DMS 273 treated with DMSO at 0.1 percent for 48 hours (cell line): ENCODE results near the gene MRS2.
A peak's percentile ranks its signal among the peaks of the same experiment; 100 is the strongest.
"Not testable (repeated sequence)": the region's sequence is repeated elsewhere in the genome, so short reads cannot be mapped to it uniquely, and the experiment has no call there.

Experiments
- DNase-seq: peaks from one replicate; lab custom pipeline; 2025; lab: John Stamatoyannopoulos, UW

MRS2 gene

GRCh38 chr6:24402697-24403500 lies at the start of gene MRS2:
Gene MRS2 (plus strand): TSS chr6:24402936. CDS start chr6:24403047, 111 bp downstream.
- peak; percentile 44 for DNase-seq

- no peak for DNase-seq
These were observed 48.9 kb upstream of the MRS2 start for GRCh38 chr6:24353861-24354260.

GRCh38 chr6:24355393-24355792 lies 47.3 kb upstream of the MRS2 start:
- no peak for DNase-seq

DNA sequence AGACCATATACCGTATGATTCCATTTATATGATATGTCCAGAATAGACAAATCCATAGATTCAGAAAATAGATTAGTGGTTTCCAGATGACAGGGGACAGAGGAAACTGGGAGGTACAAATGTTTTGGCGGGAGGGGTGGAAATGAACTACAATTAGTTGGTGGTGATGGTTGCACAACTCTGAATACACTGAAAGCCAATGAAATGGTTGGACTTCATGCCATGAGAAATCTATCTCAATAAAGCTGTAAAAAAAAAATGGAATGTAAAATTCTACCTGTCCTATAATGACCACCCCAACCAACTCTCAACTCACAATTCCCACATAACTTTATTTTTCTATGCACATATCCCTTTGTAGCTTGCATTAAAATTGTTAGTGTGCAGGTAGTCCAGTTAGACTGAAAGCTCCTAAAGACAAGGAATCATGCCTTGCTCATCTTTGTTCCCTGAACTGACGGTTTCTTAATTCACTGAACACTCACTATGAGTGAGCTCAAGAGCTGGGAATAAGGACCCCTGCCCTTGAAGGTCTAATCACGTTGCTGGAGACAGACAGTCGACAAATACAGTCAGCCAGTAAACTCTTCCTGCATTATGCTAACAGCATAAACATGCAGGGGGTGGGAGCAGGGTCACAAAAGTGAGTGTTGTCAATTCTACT lies 46.3 kb upstream of the MRS2 start:
- DNase-seq, result no peak

DNA sequence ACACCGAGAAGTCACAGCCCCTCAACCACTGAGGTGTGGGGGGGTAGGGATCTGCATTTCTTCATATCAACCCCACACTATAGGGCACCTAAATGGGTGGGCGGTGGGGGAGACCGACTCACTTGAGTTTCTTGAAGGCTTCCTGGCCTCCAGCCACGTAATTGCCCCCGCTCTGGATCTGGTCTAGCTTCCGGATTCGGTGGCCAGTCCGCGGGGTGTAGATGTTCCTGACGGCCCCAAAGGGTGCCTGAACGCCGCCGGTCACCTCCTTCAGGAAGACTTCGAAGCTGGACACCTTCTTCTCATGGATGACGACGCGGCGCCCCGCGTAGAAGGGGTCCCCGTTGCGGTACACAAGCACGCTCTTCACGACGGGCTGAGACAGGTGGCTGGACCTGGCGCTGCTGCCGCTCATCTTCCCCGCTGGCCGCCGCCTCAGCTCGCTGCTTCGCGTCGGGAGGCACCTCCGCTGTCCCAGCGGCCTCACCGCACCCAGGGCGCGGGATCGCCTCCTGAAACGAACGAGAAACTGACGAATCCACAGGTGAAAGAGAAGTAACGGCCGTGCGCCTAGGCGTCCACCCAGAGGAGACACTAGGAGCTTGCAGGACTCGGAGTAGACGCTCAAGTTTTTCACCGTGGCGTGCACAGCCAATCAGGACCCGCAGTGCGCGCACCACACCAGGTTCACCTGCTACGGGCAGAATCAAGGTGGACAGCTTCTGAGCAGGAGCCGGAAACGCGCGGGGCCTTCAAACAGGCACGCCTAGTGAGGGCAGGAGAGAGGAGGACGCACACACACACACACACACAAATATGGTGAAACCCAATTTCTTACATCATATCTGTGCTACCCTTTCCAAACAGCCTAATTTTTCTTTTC lies 45.2 kb upstream of the MRS2 start, which contains the start of gene DCDC2:
Gene DCDC2 (minus strand): TSS at position 724 of the 883 bp plus-strand sequence. CDS start 309 bp downstream, at position 415.
- DNase-seq, result no peak

GRCh38 chr6:24358219-24358821 lies 44.4 kb upstream of the MRS2 start:
- no peak for DNase-seq

DNA sequence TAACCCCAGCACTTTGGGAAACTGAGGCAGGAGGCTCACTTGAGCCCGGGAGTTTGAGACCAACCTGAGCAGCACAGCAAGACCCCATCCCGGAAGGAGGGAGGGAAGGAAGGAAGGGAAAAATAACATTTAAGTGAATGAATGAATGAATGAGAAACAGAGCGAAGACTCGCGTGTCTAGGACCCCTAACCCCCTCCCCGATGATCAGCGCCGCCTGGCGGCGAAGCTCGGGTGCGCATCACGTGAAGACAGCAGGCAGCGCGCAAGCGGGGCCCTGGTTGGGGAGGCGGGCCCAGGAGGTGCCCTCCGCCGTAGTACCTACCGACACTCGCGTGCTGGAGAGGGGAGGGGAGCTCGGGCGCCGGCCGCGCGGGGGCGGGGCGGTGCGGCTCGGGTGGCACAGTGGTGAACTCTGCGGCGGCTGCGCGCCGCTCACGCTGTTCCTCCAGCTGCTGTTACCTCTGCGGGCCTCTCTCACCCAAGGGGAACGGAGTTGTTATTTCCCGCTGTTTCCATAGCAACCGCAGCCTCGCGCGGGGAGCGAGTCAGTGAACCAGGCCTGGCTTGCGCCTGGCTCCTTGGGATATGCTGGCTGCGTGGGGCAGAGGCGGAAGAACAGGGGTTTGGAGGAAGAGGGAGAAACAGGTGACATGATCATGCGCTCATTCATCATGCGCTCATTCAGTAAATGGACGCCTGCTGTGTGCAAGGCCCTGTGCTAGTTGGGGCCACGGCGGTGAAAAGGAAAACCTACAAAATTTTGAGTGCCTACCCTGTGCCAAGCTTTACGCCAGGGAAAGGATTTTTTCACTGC lies 42.9 kb upstream of the MRS2 start:
- peak; percentile 86 for DNase-seq

DNA sequence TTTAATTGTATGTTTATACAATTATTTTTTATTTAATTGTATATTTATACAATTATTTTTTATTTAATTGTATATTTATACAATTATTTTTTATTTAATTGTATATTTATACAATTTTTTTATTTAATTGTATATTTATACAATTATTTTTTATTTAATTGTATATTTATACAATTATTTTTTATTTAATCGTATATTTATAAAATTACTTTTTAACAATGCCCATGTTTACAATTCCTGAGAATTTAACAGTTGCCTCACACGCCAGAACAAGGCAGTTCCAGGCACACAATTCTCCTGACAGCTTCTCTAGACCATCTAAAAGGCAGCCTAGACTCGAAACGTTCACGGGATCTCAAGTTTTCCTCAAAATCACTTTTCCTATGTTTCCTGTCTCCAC lies 40.4 kb upstream of the MRS2 start:
- DNase-seq, result not testable (repeated sequence)

DNA sequence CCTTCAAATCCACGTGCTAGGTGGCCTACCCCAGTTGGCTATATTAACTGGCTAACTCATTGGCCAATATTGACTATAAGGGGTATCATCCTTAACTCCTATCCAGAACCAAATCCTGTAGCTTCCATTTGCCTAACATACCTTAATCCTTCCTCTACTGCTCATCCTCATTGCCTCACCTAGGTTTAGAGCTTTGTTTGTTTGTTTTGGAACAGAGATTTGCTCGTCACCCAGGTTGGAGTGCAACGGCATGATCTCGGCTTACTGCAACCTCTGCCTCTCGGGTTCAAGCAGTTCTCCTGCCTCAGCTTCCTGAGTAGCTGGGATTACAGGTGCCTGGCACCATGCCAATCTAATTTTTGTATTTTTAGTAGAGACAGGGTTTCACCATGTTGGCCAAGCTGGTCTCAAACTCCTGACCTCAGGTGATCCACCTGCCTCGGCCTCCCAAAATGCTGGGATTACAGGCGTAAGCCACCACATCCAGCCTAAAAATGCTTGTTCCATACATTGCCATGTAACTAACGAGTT lies 37.6 kb upstream of the MRS2 start:
- DNase-seq, result not testable (repeated sequence)

- no peak for DNase-seq
These were observed 28.1 kb upstream of the MRS2 start for GRCh38 chr6:24374612-24375011.

GRCh38 chr6:24376871-24377270 lies 25.9 kb upstream of the MRS2 start:
- DNase-seq, result peak; percentile 43

DNA sequence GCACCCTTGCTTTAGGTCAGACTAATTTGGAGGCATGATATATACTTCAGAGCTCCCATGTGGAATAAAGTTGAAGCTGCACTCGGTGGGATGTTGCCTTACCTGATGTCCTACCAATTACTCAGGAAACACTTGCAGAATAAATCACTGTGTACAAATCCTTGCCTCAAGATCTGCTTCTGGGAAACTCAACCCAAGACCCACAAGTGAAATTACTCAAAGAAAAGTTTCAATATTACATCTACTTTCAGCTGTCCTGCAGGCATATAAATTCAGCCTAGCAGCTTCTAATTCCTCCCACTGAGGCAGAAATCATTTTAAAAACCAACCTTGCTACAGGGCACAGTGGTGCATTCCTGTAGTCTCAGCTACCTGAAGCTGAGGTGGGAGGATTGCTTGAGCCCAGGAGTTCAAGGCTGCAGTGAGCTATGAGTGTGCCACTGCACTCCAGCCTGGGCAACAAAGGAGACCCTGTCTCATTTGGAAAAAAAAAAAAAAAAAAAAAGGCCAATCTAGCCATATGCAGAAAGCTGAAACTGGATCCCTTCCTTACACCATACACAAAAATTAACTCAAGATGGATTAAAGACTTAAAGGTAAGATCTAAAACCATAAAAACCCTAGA lies 24.2 kb upstream of the MRS2 start:
- DNase-seq, result no peak

- DNase-seq, result no peak
These were observed 21.1 kb upstream of the MRS2 start for GRCh38 chr6:24381476-24382219.

DNA sequence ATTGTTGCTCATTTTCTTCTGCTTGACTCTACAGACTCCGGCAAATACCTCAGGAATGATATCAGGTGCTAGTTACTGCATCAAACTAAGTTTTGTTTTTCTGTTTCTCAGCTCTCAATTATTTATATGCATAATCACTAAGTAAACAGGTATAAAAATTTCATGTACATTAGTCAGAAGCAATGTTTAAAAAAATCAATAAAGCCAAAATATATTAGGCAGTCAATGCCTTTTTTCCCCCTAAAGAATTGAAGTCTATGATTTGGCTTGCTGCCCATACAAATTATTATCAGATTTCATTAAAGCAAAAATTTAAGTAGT lies 20.6 kb upstream of the MRS2 start:
- DNase-seq, result no peak

DNA sequence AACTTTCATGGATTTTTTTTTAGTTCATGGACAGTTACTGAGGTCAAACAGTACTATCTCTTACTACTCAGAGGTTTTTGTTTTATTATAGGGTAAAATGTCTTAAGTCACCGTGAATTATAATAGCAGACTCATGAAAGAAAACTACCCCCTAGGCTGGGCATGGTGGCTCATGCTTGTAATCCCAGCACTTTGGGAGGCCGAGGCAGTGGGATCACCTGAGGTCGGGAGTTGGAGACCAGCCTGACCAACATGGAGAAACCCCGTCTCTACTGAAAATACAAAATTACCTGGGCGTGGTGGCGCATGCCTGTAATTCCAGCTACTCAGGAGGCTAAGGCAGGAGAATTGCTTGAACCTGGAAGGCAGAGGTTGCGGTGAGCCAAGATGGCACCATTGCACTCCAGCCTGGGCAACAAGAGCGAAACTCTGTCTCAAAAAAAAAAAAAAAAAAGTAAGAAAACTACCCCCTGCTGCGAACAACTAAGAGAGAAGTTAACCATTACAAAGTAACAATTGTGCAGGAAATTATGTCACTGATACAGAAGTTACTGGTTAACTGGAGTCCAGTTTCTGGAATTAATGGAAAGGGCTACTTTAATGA lies 19.7 kb upstream of the MRS2 start:
- not testable (repeated sequence) for DNase-seq

DNA sequence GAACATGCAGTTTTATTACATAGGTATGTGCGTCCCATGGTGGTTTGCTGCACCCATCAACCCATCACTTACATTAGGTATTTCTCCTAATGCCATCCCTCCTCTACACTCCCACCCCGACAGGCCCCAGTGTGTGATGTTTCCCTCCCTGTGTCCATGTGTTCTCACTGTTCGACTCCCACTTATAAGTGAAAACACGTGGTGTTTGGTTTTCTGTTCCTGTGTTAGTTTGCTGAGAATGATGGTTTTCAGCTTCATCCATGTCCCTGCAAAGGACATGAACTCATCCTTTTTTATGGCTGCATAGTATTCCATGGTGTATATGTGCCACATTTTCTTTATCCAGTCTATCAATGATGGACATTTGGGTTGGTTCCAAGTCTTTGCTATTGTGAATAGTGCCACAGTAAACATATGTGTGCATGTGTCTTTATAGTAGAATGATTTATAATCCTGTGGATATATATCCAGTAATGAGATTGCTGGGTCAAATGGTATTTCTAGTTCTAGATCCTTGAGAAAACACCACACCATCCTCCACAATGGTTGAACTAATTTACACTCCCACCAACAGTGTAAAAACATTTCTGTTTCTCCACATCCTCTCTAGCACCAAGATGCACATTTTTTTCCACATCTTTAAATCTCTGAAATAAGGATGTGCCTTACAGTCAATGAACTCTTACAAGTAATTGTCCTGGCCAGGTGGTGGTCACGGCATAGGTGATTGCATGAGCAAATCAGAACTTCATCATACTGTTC lies 18.2 kb upstream of the MRS2 start:
- not testable (repeated sequence) for DNase-seq

- no peak for DNase-seq
These were observed 17.0 kb upstream of the MRS2 start for GRCh38 chr6:24385536-24386269.

- DNase-seq, result no peak
These were observed 14.9 kb upstream of the MRS2 start for GRCh38 chr6:24387818-24388217.
